GM23248 (cell line): ENCODE measurements around the gene SPACA7. TPM values are rescaled to one million over a fixed set of nuclear protein-coding genes. Genes with fewer than 3 reads are reported as not detected.

Experiments used
- DNase-seq: peaks from one replicate; pipeline ENCODE4 v3.0.0-alpha.2; 2015
- H2AFZ ChIP-seq: fragments of 200-600 bp; sonication (generic); 2 replicates; pipeline ENCODE4 v1.6.1; 2016; ENCODE audit warnings: antibody characterized with exemption
- H3F3A ChIP-seq: fragments of 200-600 bp; sonication (generic); 2 replicates; pipeline ENCODE4 v1.6.1; 2016; ENCODE audit warnings: mild to moderate bottlenecking, antibody characterized with exemption, mixed run types; ENCODE audit not compliant: insufficient read depth
- H3K27ac ChIP-seq: fragments of 200-600 bp; sonication (generic); 2 replicates; pipeline ENCODE4 v1.5.1; 2016; ENCODE audit warnings: mild to moderate bottlenecking
- H3K27me3 ChIP-seq: fragments of 200-600 bp; sonication (generic); replicated peaks from 2 replicates; pipeline ENCODE4 v1.6.1; 2016; ENCODE audit warnings: mild to moderate bottlenecking; ENCODE audit not compliant: insufficient read depth
- H3K36me3 ChIP-seq: fragments of 200-600 bp; sonication (generic); 2 replicates; pipeline ENCODE4 v1.6.1; 2016; ENCODE audit warnings: low read depth, mild to moderate bottlenecking
- H3K4me1 ChIP-seq: fragments of 200-600 bp; sonication (generic); 2 replicates; pipeline ENCODE4 v1.6.1; 2016; ENCODE audit warnings: mild to moderate bottlenecking; ENCODE audit not compliant: insufficient read depth
- H3K4me2 ChIP-seq: fragments of 200-600 bp; sonication (generic); one replicate; pipeline ENCODE4 v1.6.1; 2016; ENCODE audit warnings: mild to moderate bottlenecking; ENCODE audit not compliant: unreplicated experiment
- H3K4me3 ChIP-seq: fragments of 200-600 bp; sonication (generic); 2 replicates; pipeline ENCODE4 v1.5.1; 2016; ENCODE audit warnings: mild to moderate bottlenecking
- H3K79me2 ChIP-seq: fragments of 200-600 bp; sonication (generic); 2 replicates; pipeline ENCODE4 v1.6.1; 2016; ENCODE audit warnings: mild to moderate bottlenecking; ENCODE audit not compliant: insufficient read depth
- H3K9ac ChIP-seq: fragments of 200-600 bp; sonication (generic); 2 replicates; pipeline ENCODE4 v1.6.1; 2016; ENCODE audit warnings: mild to moderate bottlenecking
- H3K9me2 ChIP-seq: fragments of 200-600 bp; sonication (generic); 2 replicates; pipeline ENCODE4 v1.6.1; 2016; ENCODE audit warnings: mixed run types, mild to moderate bottlenecking, moderate library complexity; ENCODE audit not compliant: insufficient read depth
- H3K9me3 ChIP-seq: fragments of 200-600 bp; sonication (generic); one replicate; pipeline ENCODE4 v1.6.1; 2017; ENCODE audit warnings: low read depth
- H4K20me1 ChIP-seq: fragments of 200-600 bp; sonication (generic); 2 replicates; pipeline ENCODE4 v1.6.0; 2016; ENCODE audit not compliant: insufficient read depth
- EZH2 ChIP-seq: fragments of 200-600 bp; sonication (generic); IDR thresholded peaks from 2 replicates; pipeline ENCODE4 v1.6.1; 2018; ENCODE audit warnings: antibody characterized with exemption, mild to moderate bottlenecking; ENCODE audit not compliant: insufficient read depth, poor library complexity, severe bottlenecking
- EZH2phosphoT487 ChIP-seq: fragments of 200-600 bp; sonication (generic); IDR thresholded peaks from 2 replicates; pipeline ENCODE4 v1.6.1; 2018; ENCODE audit warnings: antibody characterized with exemption, moderate library complexity, mild to moderate bottlenecking, low read depth; ENCODE audit not compliant: insufficient read depth
- WGBS, 2 experiments: methylation state at CpG; one replicate each; pipeline ENCODE4 v1.1.6; 2015 to 2017; ENCODE audit warnings: low lambda C conversion rate in 2 of 2, low coverage in 1 of 2; ENCODE audit errors: missing lambda C conversion rate in 2 of 2; 5-methylcytosine and 5-hydroxymethylcytosine counted together
- in situ Hi-C: fragments of 300-500 bp; cut with MboI; formaldehyde crosslinking; loops from 2 replicates; pipeline ENCODE4 v1.15.0; 2020
- polyA plus RNA-seq: library from polyadenylated mRNA; unstranded; fragments of >200 nt; fragmentation: Nextera tagmentation; extraction: Ambion mirVana; gene quantifications from 2 replicates; pipeline ENCODE4 v1.2.1, GENCODE V29; 2016
- total RNA-seq: library from RNA; depleted of rRNA; stranded (reverse); fragments of >200 nt; shearing (Covaris generic); gene quantifications from 2 replicates; pipeline ENCODE4 v1.2.3, GENCODE V29; 2014

SPACA7 gene
- total and polyA plus RNA-seq, 2 experiments from 2014 or later, result not detected

DNA sequence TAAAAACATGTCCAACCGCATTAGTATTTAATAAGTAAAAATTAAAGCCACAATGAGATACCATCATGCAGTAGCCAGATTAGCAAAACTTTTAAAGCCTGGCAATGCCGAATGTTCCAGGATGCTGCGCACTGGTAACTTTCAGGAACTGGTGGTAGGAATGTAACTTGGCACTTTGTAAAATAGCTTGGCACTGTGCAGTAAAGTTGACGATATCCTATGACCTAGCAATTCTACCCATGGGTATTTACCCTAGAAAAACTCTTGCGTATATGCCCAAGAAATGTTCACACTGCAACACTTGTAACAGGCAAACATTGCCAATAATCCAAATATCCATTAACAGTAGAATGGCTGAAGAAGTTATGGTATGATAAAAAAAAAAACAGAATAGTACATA lies 97.7 kb downstream of the SPACA7 start:
- no peak overlapping the region for H2AFZ ChIP-seq
- 73 to 77% methylated on average over 5 of the region's 5 CpGs for WGBS, 2 experiments
- TF ChIP-seq EZH2phosphoT487, result no peak
- H4K20me1 ChIP-seq, result no peaks in the 10 kb centered on the region
- no peaks in the 10 kb centered on the region for H3K9me3 ChIP-seq
- no peaks in the 10 kb centered on the region for H3K36me3 ChIP-seq
- H3K4me2 ChIP-seq, result no peak overlapping the region
- H3F3A ChIP-seq, result no peaks in the 10 kb centered on the region
- DNase-seq, result no peak
- no peaks in the 10 kb centered on the region for H3K9me2 ChIP-seq
- in situ Hi-C loops, result no loop called here
- H3K27ac ChIP-seq, result no peak overlapping the region
- no peak overlapping the region for H3K9ac ChIP-seq
- no peaks in the 10 kb centered on the region; the same call in 1 of the 2 replicates for H3K27me3 ChIP-seq
- no peaks in the 10 kb centered on the region for H3K79me2 ChIP-seq
- no peak overlapping the region for H3K4me3 ChIP-seq
- H3K4me1 ChIP-seq, result no peaks in the 10 kb centered on the region

DNA sequence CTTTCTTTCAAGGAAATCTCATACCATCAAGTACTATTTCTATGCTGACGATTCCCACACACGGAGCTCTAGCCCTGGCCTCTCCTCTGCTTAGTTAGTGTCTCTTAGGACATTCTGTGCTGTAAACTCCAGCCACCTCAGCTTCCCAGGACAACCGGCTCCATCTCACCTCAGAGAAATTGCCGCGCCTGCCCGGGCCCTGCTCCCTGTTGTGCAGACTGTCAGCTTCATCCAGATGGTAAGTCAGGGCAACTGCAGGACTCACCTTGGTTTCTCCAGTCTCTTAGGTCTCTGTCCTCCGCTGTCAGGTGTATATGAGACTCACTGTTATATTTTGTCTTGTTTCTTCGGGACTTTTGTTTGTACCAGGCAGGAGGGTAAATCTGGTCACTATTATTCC lies 98.7 kb downstream of the SPACA7 start:
- DNase-seq, result no peak
- Histone ChIP-seq H3K9ac (no peak overlapping the region), H3K27me3 (no peaks in the 10 kb centered on the region; the same call in 1 of the 2 replicates), H3K4me3 (no peak overlapping the region), H3K9me2 (no peaks in the 10 kb centered on the region), H3K79me2 (no peaks in the 10 kb centered on the region), H3K36me3 (no peaks in the 10 kb centered on the region), H4K20me1 (no peaks in the 10 kb centered on the region), H3K4me1 (no peaks in the 10 kb centered on the region), H3F3A (no peaks in the 10 kb centered on the region), H2AFZ (no peak overlapping the region), H3K9me3 (no peaks in the 10 kb centered on the region), H3K4me2 (no peak overlapping the region), H3K27ac (no peak overlapping the region)
- 68 to 70% methylated on average over 8 of the region's 8 CpGs for WGBS, 2 experiments
- in situ Hi-C loops, result no loop called here
- TF ChIP-seq EZH2phosphoT487 (no peak), EZH2 (no peak)

GRCh38 chr13:112475889-112476288 lies 99.7 kb downstream of the SPACA7 start:
- in situ Hi-C loops, result no loop called here
- no peak overlapping the region for H3K9ac ChIP-seq
- no peaks in the 10 kb centered on the region for H3K4me1 ChIP-seq
- H3F3A ChIP-seq, result no peaks in the 10 kb centered on the region
- TF ChIP-seq EZH2phosphoT487 (no peak), EZH2 (no peak)
- no peak for DNase-seq
- H4K20me1 ChIP-seq, result no peaks in the 10 kb centered on the region
- no peak overlapping the region for H3K27ac ChIP-seq
- H3K4me2 ChIP-seq, result no peak overlapping the region
- H3K36me3 ChIP-seq, result no peaks in the 10 kb centered on the region
- no peaks in the 10 kb centered on the region for H3K9me3 ChIP-seq
- H3K27me3 ChIP-seq, result no peaks in the 10 kb centered on the region; the same call in 1 of the 2 replicates
- no peak overlapping the region for H3K4me3 ChIP-seq
- no peak overlapping the region for H2AFZ ChIP-seq
- H3K9me2 ChIP-seq, result no peaks in the 10 kb centered on the region
- H3K79me2 ChIP-seq, result no peaks in the 10 kb centered on the region
- WGBS, 2 experiments, result 80 to 83% methylated on average over 1 of the region's 1 CpG

DNA sequence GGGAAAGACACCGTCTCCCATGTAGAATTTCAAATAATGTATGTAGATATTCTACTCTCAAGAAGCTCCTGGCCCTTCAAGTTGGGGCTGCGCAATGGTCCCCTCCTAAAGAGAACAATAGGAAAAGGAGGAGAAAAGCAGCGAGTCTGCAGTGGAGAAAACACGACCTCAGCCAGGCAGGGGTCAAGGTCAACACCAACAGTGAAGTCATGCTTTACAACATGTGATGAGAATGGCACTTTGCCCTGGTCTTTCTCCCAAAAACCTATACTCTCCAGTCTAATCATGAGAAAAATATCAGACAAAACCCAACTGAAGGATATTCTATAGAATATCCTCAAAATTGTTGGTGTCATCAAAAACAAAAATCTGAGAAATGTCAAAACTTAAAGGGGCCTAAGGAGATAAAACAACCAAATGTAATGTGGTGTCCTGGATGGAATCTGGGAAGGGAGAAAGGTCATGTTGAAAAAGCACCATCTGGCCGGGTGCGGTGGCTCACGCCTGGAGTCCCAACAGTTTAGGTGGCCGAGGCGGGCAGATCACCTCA lies 101.0 kb downstream of the SPACA7 start:
- Histone ChIP-seq H3K27ac (no peak overlapping the region), H3K36me3 (no peaks in the 10 kb centered on the region), H3K9me2 (no peaks in the 10 kb centered on the region), H2AFZ (no peak overlapping the region), H3K79me2 (no peaks in the 10 kb centered on the region), H3K4me2 (no peak overlapping the region), H3F3A (no peaks in the 10 kb centered on the region), H4K20me1 (no peaks in the 10 kb centered on the region), H3K27me3 (no peaks in the 10 kb centered on the region), H3K4me1 (no peaks in the 10 kb centered on the region), H3K4me3 (no peak overlapping the region), H3K9ac (no peak overlapping the region), H3K9me3 (no peaks in the 10 kb centered on the region)
- TF ChIP-seq EZH2 (no peak), EZH2phosphoT487 (no peak)
- no peak for DNase-seq
- WGBS, 2 experiments, result 81 to 85% methylated on average over 9 of the region's 9 CpGs
- in situ Hi-C loops, result no loop called here

- Histone ChIP-seq H3K4me3 (no peak overlapping the region), H3K27me3 (no peaks in the 10 kb centered on the region), H3K4me2 (no peak overlapping the region), H3F3A (no peaks in the 10 kb centered on the region), H3K27ac (no peak overlapping the region), H3K4me1 (no peaks in the 10 kb centered on the region), H3K9ac (no peak overlapping the region), H4K20me1 (no peaks in the 10 kb centered on the region), H2AFZ (no peak overlapping the region), H3K36me3 (no peaks in the 10 kb centered on the region), H3K79me2 (no peaks in the 10 kb centered on the region), H3K9me2 (no peaks in the 10 kb centered on the region), H3K9me3 (no peaks in the 10 kb centered on the region)
- no peak for DNase-seq
- in situ Hi-C loops, result no loop called here
- 43 to 49% methylated on average over 7 of the region's 7 CpGs for WGBS, 2 experiments
- TF ChIP-seq EZH2phosphoT487, result no peak
- TF ChIP-seq EZH2, result no peak
Measured at GRCh38 chr13:112479389-112479788, 103.2 kb downstream of the SPACA7 start.
